KOPT-K1 (cell line): ENCODE data around the gene PGAP2.
"Not testable (repeated sequence)": the region's sequence is repeated elsewhere in the genome, so short reads cannot be mapped to it uniquely, and the experiment has no call there.

Experiments
- H3K27ac ChIP-seq: fragments of 200-600 bp; sonication (generic); 2 replicates; pipeline ENCODE4 v1.5.1; 2016; ENCODE audit warnings: antibody characterized with exemption, mild to moderate bottlenecking, low read depth, low read length; ENCODE audit not compliant: poor library complexity, severe bottlenecking
- H3K36me3 ChIP-seq: fragments of 200-600 bp; sonication (generic); 2 replicates; pipeline ENCODE4 v1.5.1; 2017; ENCODE audit warnings: antibody characterized with exemption, mild to moderate bottlenecking, low read length, moderate library complexity; ENCODE audit not compliant: insufficient read depth
- H3K9me3 ChIP-seq: fragments of 200-600 bp; sonication (generic); 2 replicates; pipeline ENCODE4 v1.5.1; 2017; ENCODE audit warnings: antibody characterized with exemption, low read length, mild to moderate bottlenecking; ENCODE audit not compliant: insufficient read depth, poor library complexity, severe bottlenecking

Gene PGAP2

DNA sequence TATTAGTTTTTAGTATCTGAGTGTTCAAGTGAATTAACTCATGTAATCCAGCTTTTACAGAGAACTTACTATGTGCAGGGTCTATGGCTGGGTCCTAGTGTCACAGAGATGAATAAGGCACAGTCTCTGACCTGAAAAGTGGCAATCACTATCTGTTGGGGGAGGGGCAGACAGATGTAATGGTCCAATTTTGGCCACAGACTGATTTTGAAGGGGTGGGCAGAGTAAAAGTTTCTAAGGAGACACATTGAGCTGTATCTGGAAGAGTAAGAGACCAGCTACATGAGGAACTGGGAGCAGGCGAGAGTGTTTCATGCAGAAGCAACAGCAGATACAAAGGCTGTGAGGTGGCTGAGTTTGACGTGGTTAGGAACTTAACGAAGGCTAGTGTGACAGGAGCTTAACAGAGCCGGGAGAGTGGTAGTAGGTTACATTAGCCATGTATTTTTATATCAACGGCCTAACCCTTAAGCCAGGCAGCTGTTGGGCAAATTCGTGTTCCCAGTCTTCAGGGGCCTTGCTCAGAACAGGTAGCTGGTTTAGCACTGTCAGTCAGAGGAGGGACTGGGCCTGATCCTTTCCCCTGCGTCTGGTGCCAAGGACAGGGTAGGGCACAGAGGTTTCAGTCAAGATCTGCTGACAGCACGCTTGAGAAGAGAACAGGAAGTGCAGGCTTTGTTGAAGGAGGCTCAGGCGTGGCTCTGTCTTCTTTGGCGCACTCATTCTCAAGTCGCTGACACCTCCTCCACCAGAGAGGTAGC is 45.7 kb downstream of the PGAP2 start:
- Histone ChIP-seq H3K36me3 (no peaks in the 10 kb centered on the region), H3K9me3 (no peaks in the 10 kb centered on the region), H3K27ac (peak overlapping the region; percentile 92)

DNA sequence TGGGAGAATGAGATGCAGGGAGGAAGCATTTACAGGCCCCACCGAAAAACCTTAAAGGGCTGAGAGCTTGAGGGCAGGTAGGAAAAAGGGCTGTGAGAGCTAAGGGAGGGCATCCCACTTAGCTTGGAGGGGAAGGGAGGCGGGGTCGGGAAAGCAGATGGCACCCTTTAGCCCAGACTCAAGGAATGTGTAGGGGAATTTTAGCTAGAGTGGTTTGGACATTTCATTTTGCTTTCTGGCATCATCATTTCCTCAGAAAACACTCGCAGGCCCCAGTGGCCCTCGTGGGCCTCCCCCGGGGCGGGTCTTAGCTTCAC is 46.3 kb downstream of the PGAP2 start:
- peak overlapping the region; percentile 92 for H3K27ac ChIP-seq
- H3K36me3 ChIP-seq: no peaks in the 10 kb centered on the region
- no peaks in the 10 kb centered on the region for H3K9me3 ChIP-seq

DNA sequence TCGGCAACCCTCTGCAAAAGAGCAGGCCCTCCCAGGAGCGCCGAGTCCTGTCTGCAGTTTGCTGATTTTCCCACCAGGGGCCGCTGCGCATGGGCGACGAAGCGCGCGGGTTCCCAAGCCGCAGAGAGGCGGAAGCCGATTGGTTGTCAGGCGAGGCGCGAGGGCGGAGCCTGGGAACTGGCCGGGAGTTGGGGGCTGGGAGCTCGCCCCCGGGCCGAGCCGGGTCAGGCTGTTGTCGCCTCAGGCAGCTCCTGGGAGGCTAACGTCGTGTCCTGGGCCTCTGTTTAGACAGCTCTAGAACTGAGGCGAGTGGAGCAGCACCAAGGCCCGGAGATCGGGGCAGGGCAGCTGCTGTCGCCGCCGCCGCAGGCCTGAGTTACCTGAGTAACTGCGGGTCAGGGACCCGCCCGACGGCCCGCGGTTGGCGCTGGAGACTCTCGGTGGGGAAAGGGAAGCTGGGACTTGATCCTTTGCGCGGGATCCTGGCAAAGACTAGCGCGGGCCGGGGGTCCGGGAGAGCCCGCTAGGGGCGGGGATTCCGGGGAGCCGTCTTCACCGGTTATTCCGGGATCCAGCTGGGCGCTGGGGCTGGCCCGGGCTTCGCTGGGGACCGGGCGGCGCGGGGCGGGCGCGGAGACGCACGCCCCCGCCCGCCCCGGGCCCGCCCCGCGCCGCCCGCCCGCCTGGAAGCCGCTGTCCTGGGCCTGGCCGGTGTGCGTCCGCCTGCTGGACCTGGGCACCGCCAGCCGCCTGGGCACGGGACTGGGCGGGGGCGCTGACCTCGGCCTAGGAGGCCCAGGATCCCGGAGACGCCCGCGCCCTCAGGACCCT is 46.8 kb downstream of the PGAP2 start, which contains the start of gene STIM1:
TSS of gene STIM1 (plus strand) at position 688 of the 831 bp plus-strand sequence. CDS start 607 bp downstream, outside the sequence.
- peak within 1 kb of the TSS; percentile 92 for H3K27ac ChIP-seq
- no peaks in the 10 kb centered on the region for H3K36me3 ChIP-seq
- H3K9me3 ChIP-seq: no peaks in the 10 kb centered on the region

DNA sequence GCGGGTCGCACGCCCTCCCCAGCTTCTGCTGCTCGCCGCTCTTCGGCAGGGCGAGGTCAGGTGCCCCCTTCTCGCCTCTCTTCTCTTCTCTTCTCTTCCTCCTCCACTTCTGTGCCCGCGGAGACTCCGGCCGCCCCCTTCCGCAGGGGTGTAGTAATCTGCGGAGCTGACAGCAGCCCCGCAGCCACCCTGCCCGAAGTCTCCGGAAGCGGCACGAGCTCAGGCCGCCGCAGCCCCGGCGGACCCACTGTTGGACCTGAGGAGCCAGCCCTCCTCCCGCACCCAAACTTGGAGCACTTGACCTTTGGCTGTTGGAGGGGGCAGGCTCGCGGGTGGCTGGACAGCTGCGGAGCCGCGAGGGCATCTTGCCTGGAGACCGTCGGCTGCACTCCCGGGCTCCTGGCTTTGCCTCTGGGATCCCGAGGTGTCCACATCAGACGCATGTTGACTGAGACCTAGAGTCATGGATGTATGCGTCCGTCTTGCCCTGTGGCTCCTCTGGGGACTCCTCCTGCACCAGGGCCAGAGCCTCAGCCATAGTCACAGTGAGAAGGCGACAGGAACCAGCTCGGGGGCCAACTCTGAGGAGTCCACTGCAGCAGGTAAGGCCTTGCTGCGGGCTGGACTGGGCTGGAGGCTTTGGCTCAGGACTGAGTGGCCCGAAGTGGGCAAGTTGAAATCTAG is 47.6 kb downstream of the PGAP2 start:
- no peaks in the 10 kb centered on the region for H3K9me3 ChIP-seq
- peak overlapping the region; percentile 92 for H3K27ac ChIP-seq
- no peaks in the 10 kb centered on the region for H3K36me3 ChIP-seq

DNA sequence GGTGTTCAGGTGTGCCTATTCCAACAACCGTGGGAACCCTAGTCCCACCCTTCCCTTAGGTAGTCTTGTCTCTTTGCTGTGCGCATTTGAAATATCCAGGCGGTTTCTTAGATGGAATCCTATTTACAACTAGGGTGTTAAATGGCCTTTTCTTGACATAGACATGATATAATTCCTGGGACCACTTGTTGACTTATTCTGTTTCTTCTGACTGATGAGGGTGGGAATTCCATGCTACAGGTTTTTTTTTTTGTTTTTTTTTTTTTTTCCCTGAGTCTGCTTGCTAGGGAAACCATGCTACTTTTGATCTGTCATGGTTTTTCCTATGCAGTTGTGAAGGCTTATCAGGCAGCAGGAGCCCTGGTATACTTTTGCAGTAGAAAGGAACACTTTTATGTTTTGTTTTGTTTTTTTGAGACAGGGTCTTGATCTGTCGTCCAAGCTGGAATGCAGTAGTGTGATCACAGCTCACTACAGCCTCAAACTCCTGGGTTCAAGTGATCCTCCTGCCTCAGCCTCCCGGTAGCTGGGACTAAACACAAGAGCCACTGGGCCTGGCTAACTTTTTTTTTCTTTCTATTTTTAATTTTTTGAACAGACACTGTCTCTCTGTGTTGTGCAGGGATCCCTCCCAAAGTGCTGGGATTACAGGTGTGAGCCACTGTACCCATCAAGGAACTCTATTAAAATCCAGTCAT is 48.6 kb downstream of the PGAP2 start:
- Histone ChIP-seq H3K27ac (peak overlapping the region; percentile 92), H3K9me3 (no peaks in the 10 kb centered on the region), H3K36me3 (no peaks in the 10 kb centered on the region)

DNA sequence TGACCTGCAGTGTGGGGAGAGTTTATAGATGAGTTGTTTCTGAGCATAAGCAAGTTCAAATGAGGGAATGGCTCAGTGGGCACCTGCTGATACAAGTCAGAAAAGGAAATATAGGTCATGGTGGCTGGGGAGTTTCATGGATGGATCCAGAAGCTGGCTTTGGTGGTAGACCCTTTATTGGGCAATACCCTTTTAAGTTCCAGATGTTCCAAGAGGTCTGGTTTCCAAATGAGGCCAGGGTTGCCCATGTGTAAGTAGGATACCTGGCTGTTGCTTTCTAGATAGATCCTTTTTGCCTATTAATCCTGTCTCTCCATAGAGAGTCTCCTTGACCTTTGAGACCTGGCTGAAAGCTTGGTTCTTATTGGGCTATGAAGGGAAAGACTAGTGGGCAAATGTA is 49.3 kb downstream of the PGAP2 start:
- Histone ChIP-seq H3K27ac (peak overlapping the region; percentile 92), H3K36me3 (no peaks in the 10 kb centered on the region), H3K9me3 (no peaks in the 10 kb centered on the region)

DNA sequence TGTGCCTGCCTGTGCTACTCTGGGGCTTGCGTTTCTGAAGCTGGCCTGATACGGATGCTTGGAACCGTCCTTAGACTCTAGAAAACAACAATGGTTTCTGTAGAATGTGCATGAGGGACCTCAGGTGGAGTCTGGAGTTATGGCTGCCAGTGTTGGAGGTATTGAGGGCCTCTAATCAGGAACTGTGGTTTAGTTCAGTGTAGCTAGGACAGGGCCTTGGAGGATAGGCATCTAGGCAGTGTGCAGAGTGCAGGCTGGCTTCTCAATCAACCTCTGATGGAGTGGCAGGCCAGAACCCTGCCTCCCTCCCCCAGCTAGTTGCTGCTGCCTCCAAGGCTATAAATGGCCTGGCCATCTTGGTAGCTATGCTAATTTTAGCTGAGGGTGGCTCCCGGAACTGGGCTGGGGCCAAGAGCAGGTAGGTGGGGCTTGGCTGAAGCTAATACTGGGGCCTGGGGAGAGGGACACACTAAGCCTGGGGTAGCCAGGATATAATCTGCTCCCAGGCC is 51.1 kb downstream of the PGAP2 start:
- H3K36me3 ChIP-seq: no peaks in the 10 kb centered on the region
- peak overlapping the region; percentile 92 for H3K27ac ChIP-seq
- no peaks in the 10 kb centered on the region for H3K9me3 ChIP-seq

DNA sequence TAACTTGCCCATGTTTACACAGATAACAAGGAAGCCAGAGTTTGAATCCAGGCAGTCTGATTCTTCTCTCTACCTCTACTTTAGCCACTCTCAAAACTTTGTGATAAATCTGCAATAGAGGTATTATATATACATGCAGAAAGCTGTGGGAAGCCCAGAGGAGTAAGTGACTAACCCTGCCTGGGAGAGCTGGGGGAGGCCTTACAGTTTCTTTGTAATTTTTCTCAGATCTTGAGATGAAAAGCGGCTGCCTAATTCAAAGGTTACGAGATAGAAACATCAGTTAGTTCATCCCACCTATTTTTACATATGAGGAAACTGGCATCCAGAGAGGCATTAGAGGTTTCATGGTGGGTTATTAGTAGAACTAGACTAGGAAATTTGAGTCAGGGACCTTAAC is 52.0 kb downstream of the PGAP2 start:
- no peaks in the 10 kb centered on the region for H3K36me3 ChIP-seq
- no peaks in the 10 kb centered on the region for H3K9me3 ChIP-seq
- peak overlapping the region; percentile 92 for H3K27ac ChIP-seq

DNA sequence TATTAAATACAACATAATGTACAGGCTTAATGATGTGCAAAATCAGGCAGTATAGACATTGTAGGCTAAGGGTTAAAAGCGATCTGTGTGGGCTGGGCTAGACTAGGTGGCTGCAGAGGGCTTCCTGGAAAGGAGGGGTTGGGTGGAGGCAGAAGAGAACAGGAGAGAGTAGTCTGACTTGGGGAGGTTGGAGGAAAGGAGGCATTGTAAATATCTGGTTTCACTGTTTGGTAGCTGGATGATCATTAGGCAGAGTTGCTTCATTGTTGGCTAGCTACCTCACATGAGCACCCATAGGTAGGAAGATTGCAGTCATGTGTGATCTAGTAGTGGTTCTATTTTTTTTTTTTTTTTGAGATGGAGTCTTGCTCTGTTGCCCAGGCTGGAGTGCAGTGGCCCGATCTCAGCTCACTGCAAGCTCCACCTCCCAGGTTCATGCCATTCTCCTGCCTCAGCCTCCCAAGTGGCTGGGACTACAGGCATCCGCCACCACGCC is 52.6 kb downstream of the PGAP2 start:
- not testable (repeated sequence) for H3K36me3 ChIP-seq, H3K9me3 ChIP-seq
- H3K27ac ChIP-seq: peak overlapping the region; percentile 92

DNA sequence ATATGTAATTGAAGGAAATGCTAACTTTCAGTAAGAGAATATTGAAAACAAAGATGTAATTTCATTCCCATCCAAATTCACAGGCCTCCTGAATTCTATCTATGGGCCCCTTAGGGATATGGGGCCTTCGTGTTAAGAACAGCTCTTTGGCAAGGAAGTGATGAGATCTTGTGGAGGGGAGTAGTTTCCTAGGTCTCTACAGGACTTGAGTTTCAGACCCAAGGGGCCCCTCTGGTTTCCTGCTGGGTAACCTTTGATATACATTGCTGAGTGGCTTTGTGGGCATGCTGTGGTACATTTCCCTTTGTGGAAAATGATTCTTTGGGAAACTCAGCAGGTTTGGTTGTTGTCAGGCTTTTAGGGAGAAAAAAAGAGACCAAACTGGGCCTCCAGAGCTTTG is 53.3 kb downstream of the PGAP2 start:
- H3K36me3 ChIP-seq: no peaks in the 10 kb centered on the region
- H3K27ac ChIP-seq: peak overlapping the region; percentile 92

DNA sequence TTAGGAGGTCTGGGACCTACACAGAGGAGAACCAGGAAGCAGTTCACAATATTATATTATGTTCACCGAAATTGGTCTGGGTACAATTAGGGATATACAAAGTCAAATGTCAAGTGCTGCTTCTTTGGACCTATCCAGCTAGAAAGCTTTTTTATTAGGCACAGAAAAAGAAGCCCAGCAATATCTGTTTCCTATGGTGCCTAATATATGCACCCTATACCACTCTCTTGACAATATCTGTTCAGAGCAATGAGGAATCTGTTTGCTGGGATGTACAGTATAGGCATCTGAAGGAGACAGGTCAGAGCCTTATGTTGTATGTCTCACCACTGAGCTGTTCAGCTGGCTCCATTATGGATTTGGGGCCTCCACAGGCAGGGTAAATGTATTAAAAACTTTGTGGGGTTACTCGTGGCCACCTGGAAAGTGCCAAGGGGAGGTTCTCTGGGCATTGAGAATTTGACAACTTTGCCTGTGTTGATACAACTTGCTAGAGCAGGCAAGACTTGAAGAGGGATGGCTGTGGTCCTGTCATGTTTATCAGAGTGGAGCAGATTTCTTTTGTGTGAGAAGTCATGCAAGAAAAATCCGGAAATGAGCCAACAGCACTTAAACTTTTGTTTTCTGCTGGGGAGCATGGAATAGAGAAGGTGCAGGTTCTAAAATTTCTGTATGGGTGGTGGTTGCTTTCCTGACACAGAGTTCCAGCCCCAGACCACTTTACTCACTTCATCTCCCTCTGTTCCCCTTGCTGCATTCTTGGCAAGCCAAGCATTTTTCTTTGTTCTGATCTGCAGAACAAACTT is 57.2 kb downstream of the PGAP2 start:
- Histone ChIP-seq H3K9me3 (no peaks in the 10 kb centered on the region), H3K36me3 (no peaks in the 10 kb centered on the region), H3K27ac (peak overlapping the region; percentile 58)

More for the DNA sequence above, 53.3 kb downstream of the PGAP2 start:
- H3K9me3 ChIP-seq: no peaks in the 10 kb centered on the region

DNA sequence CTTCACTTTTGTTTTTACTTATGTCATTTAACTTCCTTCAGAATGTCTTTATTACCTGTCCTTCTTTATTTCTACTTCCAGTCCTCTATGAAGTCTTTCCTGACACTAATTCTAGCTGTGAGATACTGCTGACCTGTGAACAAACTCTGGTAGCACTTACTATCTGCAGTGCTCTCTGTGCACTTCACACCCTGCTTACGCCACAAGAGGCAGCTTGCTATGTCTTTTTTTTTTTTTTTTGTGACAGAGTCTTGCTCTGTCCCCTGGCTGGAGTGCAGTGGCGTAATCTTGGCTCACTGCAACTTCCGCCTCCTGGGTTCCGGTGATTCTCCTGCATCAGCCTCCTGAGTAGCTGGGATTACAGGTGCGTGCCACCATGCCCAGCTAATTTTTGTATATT is 57.8 kb downstream of the PGAP2 start:
- H3K27ac ChIP-seq: peak overlapping the region; percentile 58
- H3K36me3 ChIP-seq: no peaks in the 10 kb centered on the region
- no peaks in the 10 kb centered on the region for H3K9me3 ChIP-seq

DNA sequence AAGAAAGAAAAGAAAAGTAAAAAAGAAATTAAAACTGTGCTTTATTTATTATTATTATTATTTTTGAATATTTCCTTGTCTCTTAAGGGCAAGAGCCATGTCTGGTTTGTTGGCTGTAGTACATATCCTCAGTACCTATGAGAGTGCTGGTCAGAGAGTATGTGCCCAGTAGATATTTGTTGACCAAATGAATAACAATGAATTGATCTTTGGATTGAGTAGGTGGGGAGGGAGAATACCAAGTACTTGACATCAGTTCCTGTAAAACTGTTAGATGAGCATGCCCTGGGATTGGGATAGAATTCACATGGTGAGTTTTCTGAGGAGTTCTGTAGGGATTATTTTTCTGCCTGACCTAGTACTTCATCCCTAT is 58.5 kb downstream of the PGAP2 start:
- H3K36me3 ChIP-seq: no peaks in the 10 kb centered on the region
- H3K9me3 ChIP-seq: no peaks in the 10 kb centered on the region
- peak overlapping the region; percentile 58 for H3K27ac ChIP-seq
